OCI-LY3 (cell line): ENCODE results near the gene RECQL.
A peak's percentile ranks its signal among the peaks of the same experiment; 100 is the strongest.

ENCODE experiments used
- H2AFZ ChIP-seq: fragments of 200-600, 300-600 bp; shearing (Covaris generic); 2 replicates; pipeline ENCODE4 v1.6.0; 2014; ENCODE audit warnings: antibody characterized with exemption, low read depth, low read length
- H3K27ac ChIP-seq: fragments of 200-600, 300-600 bp; sonication (generic); 2 replicates; pipeline ENCODE4 v1.5.1; 2014; ENCODE audit warnings: mild to moderate bottlenecking, low read length, moderate library complexity, mixed read lengths
- H3K27me3 ChIP-seq: fragments of 200-600, 300-600 bp; sonication (generic); 2 replicates; pipeline ENCODE4 v1.6.1; 2014; ENCODE audit warnings: low read depth, low read length, mixed read lengths
- H3K36me3 ChIP-seq: fragments of 200-600, 300-600 bp; sonication (generic); replicated peaks from 2 replicates; pipeline ENCODE3; 2014; ENCODE audit warnings: low read depth, low read length, mixed read lengths
- H3K4me1 ChIP-seq: fragments of 300-600, 200-600 bp; sonication (generic); 2 replicates; pipeline ENCODE4 v1.6.1; 2014; ENCODE audit warnings: low read length, mixed read lengths
- H3K4me2 ChIP-seq: fragments of 200-600, 300-600 bp; sonication (generic); 2 replicates; pipeline ENCODE4 v1.6.1; 2014; ENCODE audit warnings: low read length, mixed read lengths
- H3K4me3 ChIP-seq: fragments of 300-600, 200-600 bp; sonication (generic); 2 replicates; pipeline ENCODE4 v1.5.1; 2014; ENCODE audit warnings: antibody characterized with exemption, mild to moderate bottlenecking, low read length, moderate library complexity
- H3K79me2 ChIP-seq: fragments of 300-600, 200-600 bp; shearing (Covaris generic); 2 replicates; pipeline ENCODE4 v1.6.1; 2014; ENCODE audit warnings: mild to moderate bottlenecking, low read length, mixed read lengths
- H3K9ac ChIP-seq: fragments of 300-600, 200-600 bp; shearing (Covaris generic); 2 replicates; pipeline ENCODE4 v1.6.0; 2014; ENCODE audit warnings: mild to moderate bottlenecking, low read length, moderate library complexity
- H3K9me3 ChIP-seq: fragments of 200-600, 300-600 bp; shearing (Covaris generic); 2 replicates; pipeline ENCODE4 v1.6.1; 2014; ENCODE audit warnings: low read length, mixed read lengths; ENCODE audit not compliant: insufficient read depth
- H4K20me1 ChIP-seq: fragments of 200-600, 300-600 bp; sonication (generic); 2 replicates; pipeline ENCODE4 v1.6.1; 2016; ENCODE audit warnings: low read length, mixed read lengths; ENCODE audit not compliant: insufficient read depth
- CTCF ChIP-seq: fragments of 200-600, 300-600 bp; sonication (generic); IDR thresholded peaks from 2 replicates; pipeline ENCODE4 v1.5.1; 2014; ENCODE audit warnings: antibody characterized with exemption, low read length, low read depth
- EZH2phosphoT487 ChIP-seq: fragments of 200-600 bp; shearing (Covaris generic); IDR thresholded peaks from 2 replicates; pipeline ENCODE4 v1.6.1; 2018; ENCODE audit warnings: antibody characterized with exemption, mixed run types, low read depth

RECQL gene

GRCh38 chr12:21501258-21502163 is at the start of gene RECQL, which contains the start of gene GOLT1B:
Gene RECQL (minus strand): TSS chr12:21501635. CDS start chr12:21499570, 2,065 bp downstream.
Gene GOLT1B (plus strand): TSS chr12:21501789. CDS start chr12:21501924, 135 bp downstream.
- peak within 1 kb of the TSS; percentile 72 for H3K27ac ChIP-seq

GRCh38 chr12:21547437-21547836 is 46.0 kb upstream of the RECQL start:
- no peaks in the 10 kb centered on the region for H3K4me1 ChIP-seq
- no peaks in the 10 kb centered on the region for H3K27me3 ChIP-seq
- no peak overlapping the region for H3K27ac ChIP-seq

More at GRCh38 chr12:21501258-21502163, at the start of gene RECQL, which contains the start of gene GOLT1B:
- TF ChIP-seq CTCF: no peak
- TF ChIP-seq EZH2phosphoT487: no peak
- Histone ChIP-seq H3K4me3 (peak within 1 kb of the TSS; percentile 99), H3K4me2 (peak within 1 kb of the TSS; percentile 94), H3K36me3 (peaks cover 21% of the 10 kb centered on the region), H3K9me3 (no peaks in the 10 kb centered on the region), H2AFZ (peak within 1 kb of the TSS; percentile 85), H3K79me2 (peaks cover 64% of the 10 kb centered on the region), H3K4me1 (peaks cover 18% of the 10 kb centered on the region), H3K27me3 (no peaks in the 10 kb centered on the region), H3K9ac (peak within 1 kb of the TSS; percentile 94), H4K20me1 (peaks cover 7% of the 10 kb centered on the region; the same call in 1 of the 2 replicates)

GRCh38 chr12:21546716-21547115 is 45.3 kb upstream of the RECQL start:
- Histone ChIP-seq H3K27ac (no peak overlapping the region), H3K4me2 (no peak overlapping the region), H3K4me3 (no peak overlapping the region), H3K9ac (no peak overlapping the region), H3K9me3 (no peaks in the 10 kb centered on the region), H3K79me2 (no peaks in the 10 kb centered on the region), H3K27me3 (no peaks in the 10 kb centered on the region), H4K20me1 (no peaks in the 10 kb centered on the region), H2AFZ (no peak overlapping the region), H3K36me3 (no peaks in the 10 kb centered on the region), H3K4me1 (no peaks in the 10 kb centered on the region)
- TF ChIP-seq CTCF (no peak), EZH2phosphoT487 (no peak)

More at GRCh38 chr12:21547437-21547836, 46.0 kb upstream of the RECQL start:
- Histone ChIP-seq H3K4me2 (no peak overlapping the region), H3K9me3 (no peaks in the 10 kb centered on the region), H3K4me3 (no peak overlapping the region), H4K20me1 (no peaks in the 10 kb centered on the region), H3K36me3 (no peaks in the 10 kb centered on the region), H3K9ac (no peak overlapping the region), H3K79me2 (no peaks in the 10 kb centered on the region), H2AFZ (no peak overlapping the region)
- TF ChIP-seq CTCF (no peak), EZH2phosphoT487 (no peak)

- H4K20me1 ChIP-seq: no peaks in the 10 kb centered on the region
- H3K27me3 ChIP-seq: no peaks in the 10 kb centered on the region
- no peaks in the 10 kb centered on the region for H3K9me3 ChIP-seq
- no peak overlapping the region for H3K4me2 ChIP-seq
- H3K79me2 ChIP-seq: no peaks in the 10 kb centered on the region
- no peak overlapping the region for H3K4me3 ChIP-seq
- no peak overlapping the region for H3K27ac ChIP-seq
- TF ChIP-seq EZH2phosphoT487 (no peak), CTCF (no peak)
- H3K36me3 ChIP-seq: no peaks in the 10 kb centered on the region
- H2AFZ ChIP-seq: no peak overlapping the region
- H3K4me1 ChIP-seq: peaks cover under 1% of the 10 kb centered on the region
- no peak overlapping the region for H3K9ac ChIP-seq
Observed at GRCh38 chr12:21545557-21545956, 44.1 kb upstream of the RECQL start.
